Common myeloid progenitor, CD34-positive (primary cell): ENCODE results near the gene TEK. TPM values are rescaled to one million over a fixed set of nuclear protein-coding genes. Genes with fewer than 3 reads are reported as not detected.

ENCODE experiments used
- CTCF ChIA-PET: fragments of 350-600 bp; sonication (Branson Sonifier 250); formaldehyde crosslinking; loops from one replicate; lab custom pipeline; 2021; ENCODE audit warnings: antibody characterized with exemption; lab: Charles Lee
- POLR2A ChIA-PET: fragments of 350-600 bp; sonication (Branson Sonifier 250); formaldehyde crosslinking; loops from one replicate; lab custom pipeline; 2021; ENCODE audit warnings: antibody characterized with exemption; lab: Charles Lee
- DNase-seq, 3 donors: peaks; one replicate each; pipeline versions ENCODE4 v3.0.0 to v3.0.0-alpha.2; 2013
- H3K27ac ChIP-seq, 2 experiments: 1 replicate in 1 of 2; 2 replicates in 1 of 2; pipeline ENCODE4 v1.7.0; 2013; ENCODE audit warnings: inconsistent platforms in 2 of 2, low read length in 2 of 2, mild to moderate bottlenecking in 2 of 2, low read depth in 1 of 2, moderate library complexity in 1 of 2; ENCODE audit not compliant: severe bottlenecking in 2 of 2, insufficient read depth in 1 of 2, poor library complexity in 1 of 2
- H3K27me3 ChIP-seq, 5 experiments: replicated peaks in 2 of 5; 1 replicate in 3 of 5; 2 replicates in 2 of 5; pipeline versions ENCODE4 v1.6.1 to v1.7.0; 2013; ENCODE audit warnings: low read length in 4 of 5, mild to moderate bottlenecking in 2 of 5, moderate library complexity in 2 of 5, inconsistent platforms in 1 of 5; ENCODE audit not compliant: insufficient read depth in 5 of 5, control insufficient read depth in 4 of 5
- H3K36me3 ChIP-seq, 4 experiments: 1 replicate in 2 of 4; 2 replicates in 2 of 4; pipeline versions ENCODE4 v1.6.1 to v1.7.0; 2013; ENCODE audit warnings: low read length in 3 of 4, control low read depth in 1 of 4, mild to moderate bottlenecking in 1 of 4; ENCODE audit not compliant: control insufficient read depth in 4 of 4, insufficient read depth in 4 of 4
- H3K4me1 ChIP-seq, 4 experiments: 1 replicate in 3 of 4; 2 replicates in 1 of 4; pipeline versions ENCODE4 v1.6.1 to v1.7.1; 2013; ENCODE audit warnings: low read length in 3 of 4, mild to moderate bottlenecking in 3 of 4, control low read depth in 1 of 4, inconsistent platforms in 1 of 4, moderate library complexity in 1 of 4; ENCODE audit not compliant: control insufficient read depth in 4 of 4, insufficient read depth in 4 of 4; ENCODE audit errors: control extremely low read depth in 1 of 4
- H3K4me3 ChIP-seq, 7 experiments: 1 replicate in 4 of 7; 2 replicates in 3 of 7; pipeline versions ENCODE4 v1.5.1 to v1.7.0; 2013; ENCODE audit warnings: mild to moderate bottlenecking in 7 of 7, low read length in 6 of 7, moderate library complexity in 6 of 7, inconsistent platforms in 2 of 7, low read depth in 2 of 7, control low read depth in 1 of 7; ENCODE audit not compliant: insufficient read depth in 4 of 7, control insufficient read depth in 1 of 7; ENCODE audit errors: extremely low read depth in 1 of 7
- H3K9me3 ChIP-seq, 5 experiments: 1 replicate in 4 of 5; 2 replicates in 1 of 5; pipeline versions ENCODE4 v1.6.1 to v1.7.1; 2013; ENCODE audit warnings: low read length in 4 of 5, mild to moderate bottlenecking in 2 of 5, inconsistent platforms in 1 of 5, low read depth in 1 of 5, moderate library complexity in 1 of 5; ENCODE audit not compliant: control insufficient read depth in 4 of 5, insufficient read depth in 2 of 5; ENCODE audit errors: control extremely low read depth in 1 of 5
- WGBS: methylation state at CpG from one replicate; pipeline ENCODE4 v1.1.5; 2013; ENCODE audit not compliant: insufficient coverage; 5-methylcytosine and 5-hydroxymethylcytosine counted together
- polyA plus RNA-seq: library from polyadenylated mRNA; unstranded; fragments of 120-200 nt; gene quantifications from one replicate; pipeline ENCODE4 v1.2.1, GENCODE V29; 2013

The TEK gene
- 1.8 TPM for polyA plus RNA-seq

DNA sequence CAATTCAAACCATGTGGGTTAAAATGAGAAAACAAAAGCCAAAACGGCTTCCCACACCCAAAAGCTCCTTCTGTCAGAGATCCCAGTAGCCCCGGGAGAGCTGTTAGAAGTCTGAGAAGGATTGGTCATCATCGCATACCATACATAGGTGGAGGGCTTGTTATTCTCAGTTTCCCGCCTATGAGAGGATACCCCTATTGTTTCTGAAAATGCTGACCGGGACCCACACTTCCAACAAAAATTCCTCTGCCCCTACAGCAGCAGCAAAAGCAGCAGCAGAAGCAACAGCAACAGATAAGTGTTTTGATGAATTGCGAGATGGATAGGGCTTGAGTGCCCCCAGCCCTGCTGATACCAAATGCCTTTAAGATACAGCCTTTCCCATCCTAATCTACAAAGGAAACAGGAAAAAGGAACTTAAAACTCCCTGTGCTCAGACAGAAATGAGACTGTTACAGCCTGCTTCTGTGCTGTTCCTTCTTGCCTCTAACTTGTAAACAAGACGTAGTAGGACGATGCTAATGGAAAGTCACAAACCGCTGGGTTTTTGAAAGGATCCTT lies at the start of gene TEK:
TSS of gene TEK (plus strand) at position 245 of the 561 bp plus-strand sequence. CDS start 366 bp downstream, outside the sequence.
- Histone ChIP-seq H3K9me3 (no peaks in the 10 kb centered on the region), H3K4me1 (peaks cover 0 to 13% (median 4%) of the 10 kb centered on the region in 4 experiments), H3K27me3 (no peaks in the 10 kb centered on the region), H3K36me3 (no peaks in the 10 kb centered on the region), H3K4me3 (peak within 1 kb of the TSS in 4 of 7 experiments; percentile 36 to 57 (median 38)), H3K27ac (no peak within 1 kb of the TSS)
- WGBS: 0% methylated on average over 3 of the region's 9 CpGs
- no peak for DNase-seq
- CTCF ChIA-PET: no interaction called here
- POLR2A ChIA-PET: interaction anchor here (0.6 kb wide), 1 partner anchor 39 kb away, joined by 3 read pairs; no protein-coding TSS in a partner anchor

DNA sequence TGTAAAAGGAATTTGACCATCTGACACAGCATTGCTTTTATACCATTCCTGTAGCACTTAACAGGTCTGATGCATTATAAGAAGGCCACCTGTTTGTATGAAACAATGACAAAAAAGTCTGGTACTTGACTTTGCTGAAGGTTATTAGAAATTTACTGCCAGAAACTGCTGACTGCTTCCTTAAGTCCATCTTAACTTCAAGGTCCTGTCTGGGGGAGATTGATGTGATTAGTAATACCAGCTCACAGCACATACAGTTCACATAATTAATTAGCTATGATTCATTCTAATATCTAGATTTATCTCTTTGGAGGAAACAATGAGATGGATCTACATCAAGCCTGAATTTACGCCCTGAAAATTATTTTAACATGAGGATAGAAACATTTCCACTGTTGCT lies 49.6 kb upstream of the TEK start:
- peak overlapping the region in 1 of 7 experiments; percentile 40 for H3K4me3 ChIP-seq
- H3K4me1 ChIP-seq: peaks cover 0 to 35% (median 10%) of the 10 kb centered on the region in 4 experiments
- ChIA-PET CTCF (interaction anchor here (1.0 to 1.4 kb wide), 2 partner anchors 11 to 17 kb away, joined by 3 to 4 read pairs; no protein-coding TSS in a partner anchor), POLR2A (no interaction called here)
- peak; percentile 8 to 58 (median 36) for DNase-seq
- H3K27ac ChIP-seq: peak overlapping the region; percentile 5 to 15
- no peaks in the 10 kb centered on the region for H3K27me3 ChIP-seq
- H3K9me3 ChIP-seq: no peaks in the 10 kb centered on the region
- WGBS: no CpG with 5 or more reads among the region's 1 CpG
- H3K36me3 ChIP-seq: peaks cover 0 to 4% (median 3%) of the 10 kb centered on the region in 4 experiments

DNA sequence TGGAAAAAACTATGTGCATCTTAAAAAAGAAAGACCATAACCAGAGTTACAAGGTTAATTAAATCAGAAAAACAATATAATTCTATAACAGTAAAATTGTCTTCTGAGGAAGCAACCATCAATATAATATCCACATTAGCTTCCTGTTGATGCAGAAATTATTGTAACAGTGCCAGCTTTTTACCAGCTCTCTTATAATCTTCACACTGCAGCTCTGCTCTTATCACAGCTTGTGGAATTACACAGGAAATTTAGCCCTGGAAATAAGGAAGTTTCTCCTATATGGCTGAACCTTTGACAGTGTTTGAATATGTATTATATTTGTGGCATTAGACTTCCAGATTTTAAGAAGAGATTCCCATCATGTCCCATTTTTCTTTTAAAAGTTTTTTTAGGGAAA lies 49.1 kb upstream of the TEK start:
- H3K9me3 ChIP-seq: no peaks in the 10 kb centered on the region
- H3K27me3 ChIP-seq: no peaks in the 10 kb centered on the region
- peak overlapping the region; percentile 5 to 15 for H3K27ac ChIP-seq
- H3K4me3 ChIP-seq: peak overlapping the region in 1 of 7 experiments; percentile 40
- ChIA-PET CTCF (interaction anchor here (1.0 to 1.4 kb wide), 2 partner anchors 11 to 17 kb away, joined by 3 to 4 read pairs; no protein-coding TSS in a partner anchor), POLR2A (no interaction called here)
- H3K36me3 ChIP-seq: peaks cover 0 to 4% (median 3%) of the 10 kb centered on the region in 4 experiments
- H3K4me1 ChIP-seq: peaks cover 0 to 30% (median 8%) of the 10 kb centered on the region in 4 experiments
- DNase-seq: peak; percentile 79 to 89 (median 80)

DNA sequence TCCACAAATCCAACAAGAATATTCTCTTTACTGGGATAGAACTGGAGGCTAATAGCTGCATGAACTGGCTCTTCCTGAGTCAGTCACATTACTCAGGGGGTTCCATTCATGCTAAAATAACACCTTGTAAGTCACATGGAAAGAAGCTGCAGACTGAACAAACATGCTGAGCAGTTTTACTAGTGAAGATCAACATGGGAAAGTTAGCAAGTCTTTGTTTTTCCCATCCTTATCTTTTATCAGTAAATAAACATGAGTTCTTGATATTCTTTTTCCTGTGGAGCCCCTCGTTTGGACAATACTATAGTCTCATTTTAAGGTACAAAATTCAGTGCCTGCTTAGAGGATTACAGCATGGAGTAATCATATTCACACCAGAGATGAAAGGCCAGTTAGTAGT lies 43.7 kb upstream of the TEK start:
- Histone ChIP-seq H3K4me1 (peaks cover 0 to 13% (median 1%) of the 10 kb centered on the region in 4 experiments), H3K4me3 (no peak overlapping the region), H3K36me3 (peaks cover 0 to 4% (median 3%) of the 10 kb centered on the region in 4 experiments), H3K9me3 (no peaks in the 10 kb centered on the region), H3K27me3 (no peaks in the 10 kb centered on the region), H3K27ac (no peak overlapping the region)
- ChIA-PET CTCF (no interaction called here), POLR2A (no interaction called here)
- WGBS: no CpG with 5 or more reads among the region's 1 CpG
- DNase-seq: no peak

DNA sequence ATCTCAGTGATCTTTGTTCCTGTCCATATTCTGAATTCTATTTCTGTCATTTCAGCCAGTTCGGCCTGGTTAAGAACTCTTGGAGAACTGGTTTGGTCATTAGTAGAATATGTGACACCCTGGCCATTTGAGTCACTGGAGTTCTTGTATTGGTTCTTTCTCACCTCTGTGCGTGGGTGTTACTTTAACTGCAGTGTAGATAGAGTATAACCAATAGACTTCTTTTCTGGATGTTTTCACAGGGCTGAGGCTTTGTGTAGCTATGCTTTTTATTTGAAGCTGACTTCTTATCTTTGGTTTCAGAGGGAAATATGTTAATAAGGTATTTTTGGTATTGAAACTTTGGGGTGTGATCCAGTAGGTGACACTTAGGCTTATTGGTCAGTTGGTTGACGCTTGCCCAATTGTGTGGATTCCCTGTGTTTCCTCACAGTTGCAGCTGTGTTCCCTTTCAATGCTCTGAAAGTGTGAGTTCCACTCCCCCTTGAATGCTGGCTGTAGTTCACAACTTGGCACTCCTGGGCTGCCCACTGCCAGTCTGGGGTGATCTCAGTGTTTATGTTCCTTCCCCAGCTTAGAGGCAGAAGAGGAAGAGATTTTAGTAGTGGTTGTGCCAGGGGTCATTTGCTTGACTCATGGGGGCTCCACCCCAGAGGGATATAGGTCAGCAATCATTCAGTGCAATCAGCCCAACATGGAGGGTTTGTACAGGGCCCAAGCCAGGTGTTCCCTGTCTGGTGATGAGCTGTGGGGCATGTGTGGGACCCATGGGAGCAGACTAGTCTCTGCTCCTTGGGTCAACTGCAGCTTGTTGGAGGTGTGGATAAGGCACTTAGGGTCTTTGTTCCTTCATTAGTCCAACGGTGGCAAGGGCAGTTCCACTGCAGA lies 34.9 kb upstream of the TEK start:
- no peak overlapping the region for H3K27ac ChIP-seq
- H3K4me3 ChIP-seq: no peak overlapping the region
- CTCF ChIA-PET: interaction anchor here (0.9 kb wide), 1 partner anchor 18 kb away, joined by 3 read pairs; no protein-coding TSS in a partner anchor
- 69% methylated on average over 4 of the region's 4 CpGs for WGBS
- no peak for DNase-seq
- H3K4me1 ChIP-seq: peaks cover 0 to 4% (median 1%) of the 10 kb centered on the region in 4 experiments
- H3K36me3 ChIP-seq: peaks cover 0 to 6% (median 1%) of the 10 kb centered on the region in 4 experiments
- H3K27me3 ChIP-seq: no peaks in the 10 kb centered on the region
- POLR2A ChIA-PET: no interaction called here
- H3K9me3 ChIP-seq: peaks cover 0 to 1% (median 0%) of the 10 kb centered on the region in 5 experiments

DNA sequence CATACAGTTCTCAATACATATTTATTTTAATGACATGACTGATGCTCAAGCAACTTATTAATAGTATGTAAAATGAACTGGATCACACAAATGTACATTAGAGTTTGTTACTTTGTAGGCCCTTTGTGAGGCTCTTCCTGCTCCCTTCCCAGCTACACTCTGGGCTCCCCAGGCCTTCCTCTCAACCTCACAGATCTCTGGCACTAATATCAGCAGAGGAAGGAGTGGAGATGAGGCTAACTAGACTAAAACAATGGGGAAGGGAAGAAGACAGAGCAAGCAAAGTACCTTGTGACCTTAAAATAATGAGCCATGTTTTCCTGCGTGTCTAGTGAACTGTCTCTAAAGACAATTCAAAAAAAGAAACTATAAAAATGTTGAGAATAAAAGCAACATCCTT lies 30.3 kb upstream of the TEK start:
- H3K27me3 ChIP-seq: no peaks in the 10 kb centered on the region
- ChIA-PET POLR2A (no interaction called here), CTCF (no interaction called here)
- no CpG with 5 or more reads among the region's 1 CpG for WGBS
- H3K4me1 ChIP-seq: peaks cover 0 to 10% (median 1%) of the 10 kb centered on the region in 4 experiments
- H3K4me3 ChIP-seq: no peak overlapping the region
- H3K9me3 ChIP-seq: no peaks in the 10 kb centered on the region
- H3K27ac ChIP-seq: no peak overlapping the region
- no peak for DNase-seq
- peaks cover 0 to 6% (median 1%) of the 10 kb centered on the region in 4 experiments for H3K36me3 ChIP-seq
